Smooth muscle cell (in vitro differentiated cells): ENCODE data around the gene EMID1. TPM values are rescaled to one million over a fixed set of nuclear protein-coding genes. Genes with fewer than 3 reads are reported as not detected.

Experiments
- DNase-seq: peaks from one replicate; lab custom pipeline; 2025; ENCODE audit not compliant: unreplicated experiment; lab: John Stamatoyannopoulos, UW
- H2AFZ ChIP-seq: fragments of 200-600 bp; sonication (generic); 2 replicates; pipeline ENCODE4 v1.6.0; 2016; ENCODE audit warnings: antibody characterized with exemption, low read depth, mild to moderate bottlenecking
- H3F3A ChIP-seq: fragments of 200-600 bp; sonication (generic); 2 replicates; pipeline ENCODE4 v1.6.0; 2017; ENCODE audit warnings: antibody characterized with exemption, low read depth
- H3K27ac ChIP-seq: fragments of 200-600 bp; sonication (generic); 2 replicates; pipeline ENCODE4 v1.5.1; 2016; ENCODE audit warnings: low read depth, mild to moderate bottlenecking
- H3K27me3 ChIP-seq: fragments of 200-600 bp; sonication (generic); 2 replicates; pipeline ENCODE4 v1.6.1; 2016; ENCODE audit warnings: low read depth, mild to moderate bottlenecking
- H3K36me3 ChIP-seq: fragments of 200-600 bp; sonication (generic); 2 replicates; pipeline ENCODE4 v1.5.1; 2016; ENCODE audit warnings: low read depth
- H3K4me1 ChIP-seq: fragments of 200-600 bp; sonication (generic); 2 replicates; pipeline ENCODE4 v1.5.1; 2016; ENCODE audit warnings: low read depth
- H3K4me2 ChIP-seq: fragments of 200-600 bp; sonication (generic); 2 replicates; pipeline ENCODE4 v1.6.0; 2016; ENCODE audit warnings: mild to moderate bottlenecking
- H3K4me3 ChIP-seq: fragments of 200-600 bp; sonication (generic); 2 replicates; pipeline ENCODE4 v1.5.1; 2016; ENCODE audit warnings: mild to moderate bottlenecking
- H3K79me2 ChIP-seq: fragments of 200-600 bp; sonication (generic); 2 replicates; pipeline ENCODE4 v1.6.0; 2016; ENCODE audit warnings: low read depth, mild to moderate bottlenecking
- H3K9ac ChIP-seq: fragments of 200-600 bp; sonication (generic); 2 replicates; pipeline ENCODE4 v1.6.0; 2016; ENCODE audit warnings: low read depth
- H3K9me3 ChIP-seq: fragments of 200-600 bp; sonication (generic); replicated peaks from 2 replicates; pipeline ENCODE4 v1.5.1; 2016; ENCODE audit warnings: low read depth
- H4K20me1 ChIP-seq: fragments of 200-600 bp; sonication (generic); 2 replicates; pipeline ENCODE4 v1.6.0; 2016; ENCODE audit warnings: low read depth
- CTCF ChIP-seq: fragments of 200-600 bp; sonication (generic); IDR thresholded peaks from 2 replicates; pipeline ENCODE4 v1.5.1; 2017; ENCODE audit warnings: borderline replicate concordance, mild to moderate bottlenecking, antibody characterized with exemption; ENCODE audit not compliant: insufficient read depth, poor library complexity, severe bottlenecking
- WGBS: methylation state at CpG from one replicate; pipeline ENCODE4 v1.1.7; 2016; ENCODE audit warnings: low lambda C conversion rate; 5-methylcytosine and 5-hydroxymethylcytosine counted together
- polyA plus RNA-seq: library from polyadenylated mRNA; unstranded; fragments of >200 nt; fragmentation: Nextera tagmentation; extraction: Ambion mirVana; gene quantifications from 2 replicates; pipeline ENCODE4 v1.2.1, GENCODE V29; 2016
- total RNA-seq: library from RNA; depleted of rRNA; stranded (reverse); fragments of >200 nt; gene quantifications from 2 replicates; pipeline ENCODE4 v1.2.3, GENCODE V29; 2014

Gene EMID1
- total and polyA plus RNA-seq, 2 experiments from 2014 or later = 1.1 to 3.9 TPM

GRCh38 chr22:29275819-29276565 lies 70.3 kb downstream of the EMID1 start:
- 89% methylated on average over 3 of the region's 3 CpGs for whole genome bisulfite sequencing
- Histone ChIP-seq H3K9ac (no peak overlapping the region), H3K4me2 (no peak overlapping the region), H3K4me1 (peaks cover 15% of the 10 kb centered on the region), H3K9me3 (no peaks in the 10 kb centered on the region), H3K27ac (no peak overlapping the region), H3K36me3 (peaks cover 34% of the 10 kb centered on the region), H4K20me1 (peaks cover 100% of the 10 kb centered on the region), H3K4me3 (no peak overlapping the region), H2AFZ (no peak overlapping the region), H3K27me3 (no peaks in the 10 kb centered on the region), H3K79me2 (peaks cover 100% of the 10 kb centered on the region), H3F3A (no peaks in the 10 kb centered on the region)
- DNase-seq = no peak
- TF ChIP-seq CTCF = no peak

GRCh38 chr22:29277927-29278326 lies 72.2 kb downstream of the EMID1 start:
- H3K9me3 ChIP-seq = no peaks in the 10 kb centered on the region
- H3K4me2 ChIP-seq = no peak overlapping the region
- no peak for TF ChIP-seq CTCF
- peaks cover 100% of the 10 kb centered on the region for H4K20me1 ChIP-seq
- H3K4me1 ChIP-seq = no peaks in the 10 kb centered on the region
- H3F3A ChIP-seq = no peaks in the 10 kb centered on the region
- H3K36me3 ChIP-seq = peaks cover 46% of the 10 kb centered on the region
- H3K27ac ChIP-seq = no peak overlapping the region
- peaks cover 100% of the 10 kb centered on the region for H3K79me2 ChIP-seq
- no peak overlapping the region for H3K9ac ChIP-seq
- WGBS = 100% methylated on average over 1 of the region's 1 CpG
- no peak overlapping the region for H2AFZ ChIP-seq
- no peak overlapping the region for H3K4me3 ChIP-seq
- DNase-seq = no peak
- no peaks in the 10 kb centered on the region for H3K27me3 ChIP-seq

- Histone ChIP-seq H3F3A (no peaks in the 10 kb centered on the region), H3K27ac (no peak overlapping the region), H4K20me1 (peaks cover 100% of the 10 kb centered on the region), H3K9me3 (no peaks in the 10 kb centered on the region), H3K4me2 (no peak overlapping the region), H2AFZ (no peak overlapping the region), H3K36me3 (peaks cover 23% of the 10 kb centered on the region), H3K79me2 (peaks cover 95% of the 10 kb centered on the region), H3K4me1 (no peaks in the 10 kb centered on the region), H3K27me3 (no peaks in the 10 kb centered on the region), H3K4me3 (no peak overlapping the region), H3K9ac (no peak overlapping the region)
- 97% methylated on average over 3 of the region's 3 CpGs for WGBS
- TF ChIP-seq CTCF = no peak
- DNase-seq = no peak
Measured at GRCh38 chr22:29284196-29284595, 78.5 kb downstream of the EMID1 start.

GRCh38 chr22:29288837-29289236 lies 83.1 kb downstream of the EMID1 start:
- Histone ChIP-seq H3K4me3 (no peak overlapping the region), H3K79me2 (peaks cover 84% of the 10 kb centered on the region), H3K27me3 (no peaks in the 10 kb centered on the region), H3K4me2 (no peak overlapping the region), H3F3A (peaks cover 28% of the 10 kb centered on the region), H3K27ac (no peak overlapping the region), H3K4me1 (no peaks in the 10 kb centered on the region), H4K20me1 (peaks cover 100% of the 10 kb centered on the region), H2AFZ (no peak overlapping the region), H3K9me3 (no peaks in the 10 kb centered on the region), H3K36me3 (peaks cover 34% of the 10 kb centered on the region), H3K9ac (no peak overlapping the region)
- no peak for DNase-seq
- no peak for TF ChIP-seq CTCF
- WGBS = 91% methylated on average over 2 of the region's 2 CpGs
